ENCODE data around the gene ACOX1.
A peak's percentile ranks its signal among the peaks of the same experiment; 100 is the strongest.

Gene ACOX1

DNA sequence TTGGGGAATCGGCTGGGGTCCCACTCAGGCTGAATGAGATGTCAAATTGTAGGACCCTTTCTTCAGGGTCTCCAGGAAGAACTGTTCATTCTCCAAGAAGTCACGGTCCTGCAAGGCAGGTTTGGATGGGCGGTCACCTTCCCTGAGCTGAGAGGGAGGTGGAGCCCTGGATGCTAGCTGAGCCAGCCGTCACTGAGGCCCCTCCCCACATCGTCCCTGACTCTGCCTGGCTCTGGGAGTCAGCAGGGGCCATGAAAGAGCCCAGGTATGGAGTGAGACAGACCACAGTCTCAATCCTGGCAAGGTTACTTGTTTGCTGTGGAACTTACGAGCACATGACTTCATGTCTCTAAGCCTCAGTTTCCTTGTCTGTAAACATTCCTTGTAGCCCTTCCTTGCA lies 68.3 kb downstream of the ACOX1 start:
- TF ChIP-seq TEAD4 (IDR thresholded peaks at IDR 0.05) (no peak), ZBTB7A (IDR thresholded peaks at IDR 0.05; ENCODE audit: low read depth) (no peak), CREB1 (IDR thresholded peaks at IDR 0.05; ENCODE audit: low read depth) (no peak), TCF12 (IDR thresholded peaks at IDR 0.05; ENCODE audit: low read depth) (no peak), NFIC (IDR thresholded peaks at IDR 0.05) (no peak), RAD21 (IDR thresholded peaks at IDR 0.05; ENCODE audit: low read depth) (no peak), CEBPB (IDR thresholded peaks at IDR 0.05) (no peak), EGR1 (IDR thresholded peaks at IDR 0.05) (no peak), EP300 (IDR thresholded peaks at IDR 0.05; ENCODE audit: borderline replicate concordance) (no peak), YY1 (IDR thresholded peaks at IDR 0.05; ENCODE audit: low read depth) (no peak), FOXM1 (IDR thresholded peaks at IDR 0.05; ENCODE audit: borderline replicate concordance, low read depth) (no peak), TAF1 (IDR thresholded peaks at IDR 0.05; ENCODE audit: low read depth) (no peak)
- TF ChIP-seq, protein P1, sequence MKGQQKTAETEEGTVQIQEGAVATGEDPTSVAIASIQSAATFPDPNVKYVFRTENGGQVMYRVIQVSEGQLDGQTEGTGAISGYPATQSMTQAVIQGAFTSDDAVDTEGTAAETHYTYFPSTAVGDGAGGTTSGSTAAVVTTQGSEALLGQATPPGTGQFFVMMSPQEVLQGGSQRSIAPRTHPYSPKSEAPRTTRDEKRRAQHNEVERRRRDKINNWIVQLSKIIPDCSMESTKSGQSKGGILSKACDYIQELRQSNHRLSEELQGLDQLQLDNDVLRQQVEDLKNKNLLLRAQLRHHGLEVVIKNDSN (IDR thresholded peaks at IDR 0.05) = no peak
- TF ChIP-seq, protein P2, sequence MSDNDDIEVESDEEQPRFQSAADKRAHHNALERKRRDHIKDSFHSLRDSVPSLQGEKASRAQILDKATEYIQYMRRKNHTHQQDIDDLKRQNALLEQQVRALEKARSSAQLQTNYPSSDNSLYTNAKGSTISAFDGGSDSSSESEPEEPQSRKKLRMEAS (IDR thresholded peaks at IDR 0.05) = no peak

DNA sequence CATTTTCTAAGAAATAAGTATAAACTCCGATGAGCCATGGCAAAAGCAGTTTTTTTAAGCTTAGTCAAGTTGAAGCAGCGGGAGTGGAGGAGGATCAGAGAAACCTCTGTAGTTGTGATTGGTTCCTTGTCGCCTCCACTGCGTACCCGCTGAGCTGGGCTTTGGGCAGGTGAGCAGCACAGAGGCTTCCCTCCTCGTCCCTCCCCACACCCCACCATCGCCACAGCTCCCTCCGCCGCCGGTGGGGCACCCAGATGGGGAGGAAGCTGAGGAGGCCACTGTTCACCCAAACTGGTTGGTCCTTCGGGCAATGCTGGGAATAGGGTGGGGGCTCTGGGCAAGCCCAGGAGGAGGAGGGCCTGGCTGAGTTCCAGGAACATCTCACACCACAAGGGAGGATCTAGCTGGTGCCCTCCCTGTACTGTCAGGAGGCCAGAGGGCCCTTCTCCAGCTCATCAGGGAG lies 69.1 kb downstream of the ACOX1 start:
- TF ChIP-seq RAD21 (IDR thresholded peaks at IDR 0.05; ENCODE audit: low read depth) (no peak), CEBPB (IDR thresholded peaks at IDR 0.05) (no peak), TAF1 (IDR thresholded peaks at IDR 0.05; ENCODE audit: low read depth) (no peak), ZBTB7A (IDR thresholded peaks at IDR 0.05; ENCODE audit: low read depth) (no peak), NFIC (IDR thresholded peaks at IDR 0.05) (no peak), TEAD4 (IDR thresholded peaks at IDR 0.05) (no peak), FOXM1 (IDR thresholded peaks at IDR 0.05; ENCODE audit: borderline replicate concordance, low read depth) (no peak), YY1 (IDR thresholded peaks at IDR 0.05; ENCODE audit: low read depth) (no peak), CREB1 (IDR thresholded peaks at IDR 0.05; ENCODE audit: low read depth) (no peak), EP300 (IDR thresholded peaks at IDR 0.05; ENCODE audit: borderline replicate concordance) (no peak), TCF12 (IDR thresholded peaks at IDR 0.05; ENCODE audit: low read depth) (no peak), EGR1 (IDR thresholded peaks at IDR 0.05) (no peak)
- TF ChIP-seq, protein P1 (IDR thresholded peaks at IDR 0.05) = no peak
- TF ChIP-seq, protein P3, sequence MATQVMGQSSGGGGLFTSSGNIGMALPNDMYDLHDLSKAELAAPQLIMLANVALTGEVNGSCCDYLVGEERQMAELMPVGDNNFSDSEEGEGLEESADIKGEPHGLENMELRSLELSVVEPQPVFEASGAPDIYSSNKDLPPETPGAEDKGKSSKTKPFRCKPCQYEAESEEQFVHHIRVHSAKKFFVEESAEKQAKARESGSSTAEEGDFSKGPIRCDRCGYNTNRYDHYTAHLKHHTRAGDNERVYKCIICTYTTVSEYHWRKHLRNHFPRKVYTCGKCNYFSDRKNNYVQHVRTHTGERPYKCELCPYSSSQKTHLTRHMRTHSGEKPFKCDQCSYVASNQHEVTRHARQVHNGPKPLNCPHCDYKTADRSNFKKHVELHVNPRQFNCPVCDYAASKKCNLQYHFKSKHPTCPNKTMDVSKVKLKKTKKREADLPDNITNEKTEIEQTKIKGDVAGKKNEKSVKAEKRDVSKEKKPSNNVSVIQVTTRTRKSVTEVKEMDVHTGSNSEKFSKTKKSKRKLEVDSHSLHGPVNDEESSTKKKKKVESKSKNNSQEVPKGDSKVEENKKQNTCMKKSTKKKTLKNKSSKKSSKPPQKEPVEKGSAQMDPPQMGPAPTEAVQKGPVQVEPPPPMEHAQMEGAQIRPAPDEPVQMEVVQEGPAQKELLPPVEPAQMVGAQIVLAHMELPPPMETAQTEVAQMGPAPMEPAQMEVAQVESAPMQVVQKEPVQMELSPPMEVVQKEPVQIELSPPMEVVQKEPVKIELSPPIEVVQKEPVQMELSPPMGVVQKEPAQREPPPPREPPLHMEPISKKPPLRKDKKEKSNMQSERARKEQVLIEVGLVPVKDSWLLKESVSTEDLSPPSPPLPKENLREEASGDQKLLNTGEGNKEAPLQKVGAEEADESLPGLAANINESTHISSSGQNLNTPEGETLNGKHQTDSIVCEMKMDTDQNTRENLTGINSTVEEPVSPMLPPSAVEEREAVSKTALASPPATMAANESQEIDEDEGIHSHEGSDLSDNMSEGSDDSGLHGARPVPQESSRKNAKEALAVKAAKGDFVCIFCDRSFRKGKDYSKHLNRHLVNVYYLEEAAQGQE (IDR thresholded peaks at IDR 0.05; ENCODE audit: low read depth) = no peak
- TF ChIP-seq, protein P2 (IDR thresholded peaks at IDR 0.05) = no peak

DNA sequence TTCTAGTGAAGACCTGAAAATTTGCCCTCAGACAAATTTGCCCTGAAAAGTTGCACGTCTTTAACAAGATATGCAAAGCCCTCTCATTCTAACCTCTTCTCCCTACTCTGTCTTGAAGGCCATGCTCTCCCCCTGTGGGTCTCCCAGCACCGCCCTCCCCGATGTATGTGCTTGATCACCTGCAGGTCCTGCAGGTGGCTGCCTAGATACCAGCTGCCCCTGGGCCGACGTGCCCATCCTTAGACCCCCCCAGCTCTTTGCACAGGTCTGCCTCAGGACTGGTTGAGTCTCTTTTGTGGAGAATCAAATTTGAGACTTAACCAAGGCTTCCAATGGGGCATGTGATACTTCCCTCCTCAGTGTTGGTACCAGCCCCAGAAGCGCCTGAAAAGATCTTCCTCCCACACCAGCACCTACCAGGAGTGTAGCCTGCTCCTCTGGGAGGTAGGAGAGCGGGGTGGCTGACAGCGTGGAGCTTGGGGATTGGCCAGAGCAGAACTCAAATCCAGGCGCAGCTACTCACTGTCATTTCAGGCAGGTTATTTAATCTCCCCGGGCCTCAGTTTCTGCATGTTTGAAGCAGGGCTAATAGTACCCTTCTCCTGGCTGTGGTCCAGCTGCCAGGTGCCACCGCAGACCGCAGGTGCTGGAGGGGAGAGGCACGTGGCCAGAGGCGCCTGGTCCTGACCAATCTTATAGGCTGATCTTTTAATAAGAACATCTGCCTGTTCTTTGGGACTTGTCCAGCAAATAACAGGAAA lies 69.7 kb downstream of the ACOX1 start:
- no peak for TF ChIP-seq ZBTB7A (IDR thresholded peaks at IDR 0.05; ENCODE audit: low read depth)
- no peak for TF ChIP-seq TEAD4 (IDR thresholded peaks at IDR 0.05)
- TF ChIP-seq TAF1 (IDR thresholded peaks at IDR 0.05; ENCODE audit: low read depth) = no peak
- TF ChIP-seq CEBPB (IDR thresholded peaks at IDR 0.05) = no peak
- no peak for TF ChIP-seq TCF12 (IDR thresholded peaks at IDR 0.05; ENCODE audit: low read depth)
- TF ChIP-seq FOXM1 (IDR thresholded peaks at IDR 0.05; ENCODE audit: borderline replicate concordance, low read depth) = no peak
- TF ChIP-seq, protein P2 (IDR thresholded peaks at IDR 0.05) = no peak
- no peak for TF ChIP-seq EGR1 (IDR thresholded peaks at IDR 0.05)
- no peak for TF ChIP-seq RAD21 (IDR thresholded peaks at IDR 0.05; ENCODE audit: low read depth)
- no peak for TF ChIP-seq NFIC (IDR thresholded peaks at IDR 0.05)
- TF ChIP-seq CREB1 (IDR thresholded peaks at IDR 0.05; ENCODE audit: low read depth) = no peak

DNA sequence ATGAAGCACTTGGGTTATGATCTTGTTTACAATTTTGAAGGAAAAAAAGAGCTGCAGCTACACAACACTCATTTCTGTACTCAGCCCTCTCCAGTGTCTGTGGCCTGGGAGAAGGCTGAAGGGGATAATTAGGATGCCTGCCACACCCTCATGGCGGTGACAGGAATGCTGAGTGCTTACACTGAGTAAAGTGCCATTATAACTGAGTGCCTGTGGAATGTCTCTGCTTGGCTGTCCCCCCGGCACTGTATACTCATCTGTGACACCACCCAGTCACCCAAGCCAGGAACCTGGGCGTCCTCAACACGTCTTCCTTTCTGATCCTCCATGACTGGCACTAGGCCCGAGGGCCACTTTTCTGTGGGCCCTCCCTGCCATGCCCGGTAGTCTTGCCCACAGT lies 70.8 kb downstream of the ACOX1 start:
- TF ChIP-seq TEAD4 (IDR thresholded peaks at IDR 0.05) (peak; percentile 55; the same call in 1 of the 2 replicates), TCF12 (IDR thresholded peaks at IDR 0.05; ENCODE audit: low read depth) (no peak), FOXM1 (IDR thresholded peaks at IDR 0.05; ENCODE audit: borderline replicate concordance, low read depth) (no peak), TAF1 (IDR thresholded peaks at IDR 0.05; ENCODE audit: low read depth) (no peak), RAD21 (IDR thresholded peaks at IDR 0.05; ENCODE audit: low read depth) (no peak)

DNA sequence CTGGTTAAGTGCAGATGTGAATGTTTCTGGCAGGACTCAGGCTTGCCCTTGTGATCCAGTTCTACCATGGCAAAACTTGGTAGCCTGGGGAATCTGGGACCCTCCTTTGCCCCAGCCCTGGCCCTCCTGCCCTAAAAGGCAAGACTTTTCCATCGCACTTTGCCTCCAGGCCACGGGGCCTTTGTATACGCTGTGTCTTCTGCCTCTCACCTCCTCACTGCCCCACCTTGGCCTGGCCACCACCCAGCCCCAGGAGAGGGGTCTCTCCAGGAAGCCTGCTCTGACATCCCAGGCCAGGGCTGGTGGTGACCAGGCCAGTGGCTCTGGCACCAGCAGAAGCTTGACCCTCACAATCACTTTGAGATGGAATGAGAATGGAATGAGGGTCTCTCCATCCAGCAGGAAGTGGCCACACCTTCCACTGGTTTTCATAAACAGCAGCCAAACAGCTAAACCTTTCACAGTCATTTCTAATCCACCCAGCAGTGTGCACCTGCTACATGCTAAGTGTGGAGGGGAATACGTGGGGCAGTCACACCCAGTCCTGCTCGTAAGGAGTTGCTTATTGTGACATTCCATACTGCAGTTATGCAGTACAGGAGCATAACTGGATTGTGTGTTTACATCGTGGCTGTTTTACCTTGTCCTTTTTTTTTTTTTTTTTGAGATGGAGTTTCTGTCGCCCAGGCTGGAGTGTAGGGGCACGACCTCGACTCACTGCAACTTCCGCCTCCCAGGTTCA lies 72.7 kb downstream of the ACOX1 start:
- TF ChIP-seq CREB1 (IDR thresholded peaks at IDR 0.05; ENCODE audit: low read depth) (no peak), ZBTB7A (IDR thresholded peaks at IDR 0.05; ENCODE audit: low read depth) (no peak), RAD21 (IDR thresholded peaks at IDR 0.05; ENCODE audit: low read depth) (no peak), TAF1 (IDR thresholded peaks at IDR 0.05; ENCODE audit: low read depth) (no peak), TCF12 (IDR thresholded peaks at IDR 0.05; ENCODE audit: low read depth) (no peak), EGR1 (IDR thresholded peaks at IDR 0.05) (no peak), YY1 (IDR thresholded peaks at IDR 0.05; ENCODE audit: low read depth) (no peak), EP300 (IDR thresholded peaks at IDR 0.05; ENCODE audit: borderline replicate concordance) (no peak), TEAD4 (IDR thresholded peaks at IDR 0.05) (no peak), FOXM1 (IDR thresholded peaks at IDR 0.05; ENCODE audit: borderline replicate concordance, low read depth) (no peak), CEBPB (IDR thresholded peaks at IDR 0.05) (no peak), NFIC (IDR thresholded peaks at IDR 0.05) (no peak)
- TF ChIP-seq, protein P1 (IDR thresholded peaks at IDR 0.05) = no peak
- TF ChIP-seq, protein P3 (IDR thresholded peaks at IDR 0.05; ENCODE audit: low read depth) = no peak
- TF ChIP-seq, protein P2 (IDR thresholded peaks at IDR 0.05) = no peak

All from Ishikawa (cell line).